Neural cell (in vitro differentiated cells): ENCODE results near the gene IQCM. TPM values are rescaled to one million over a fixed set of nuclear protein-coding genes. Genes with fewer than 3 reads are reported as not detected.

Experiments
- H2AFZ ChIP-seq: fragments of 200-600, 300-800 bp; sonication (generic), shearing (Covaris generic); 2 replicates; pipeline ENCODE4 v1.6.0; 2014; ENCODE audit warnings: low read depth, mild to moderate bottlenecking, antibody characterized with exemption, low read length, moderate library complexity
- H3F3A ChIP-seq: fragments of 200-600 bp; shearing (Covaris generic); 2 replicates; pipeline ENCODE4 v1.6.1; 2016; ENCODE audit warnings: mild to moderate bottlenecking, moderate library complexity, mixed read lengths, antibody characterized with exemption, low read length; ENCODE audit not compliant: insufficient read depth, poor library complexity, severe bottlenecking
- H3K27ac ChIP-seq: fragments of 200-600, 300-800 bp; sonication (generic), shearing (Covaris generic); 2 replicates; pipeline ENCODE4 v1.5.1; 2014; ENCODE audit warnings: mild to moderate bottlenecking, low read length, moderate library complexity
- H3K27me3 ChIP-seq: fragments of 300-800, 200-600 bp; sonication (generic), shearing (Covaris generic); 2 replicates; pipeline ENCODE4 v1.6.0; 2014; ENCODE audit warnings: mild to moderate bottlenecking, low read depth, low read length, moderate library complexity; ENCODE audit not compliant: insufficient read depth
- H3K36me3 ChIP-seq: fragments of 300-800, 200-600 bp; sonication (generic), shearing (Covaris generic); 2 replicates; pipeline ENCODE4 v1.5.1; 2014; ENCODE audit warnings: mild to moderate bottlenecking, antibody characterized with exemption, low read length, moderate library complexity; ENCODE audit not compliant: insufficient read depth
- H3K4me2 ChIP-seq: fragments of 300-800, 200-600 bp; sonication (generic), shearing (Covaris generic); 2 replicates; pipeline ENCODE4 v1.6.0; 2014; ENCODE audit warnings: mild to moderate bottlenecking, low read length
- H3K4me3 ChIP-seq: fragments of 300-800, 200-600 bp; sonication (generic), shearing (Covaris generic); 2 replicates; pipeline ENCODE4 v1.5.1; 2014; ENCODE audit warnings: mild to moderate bottlenecking, low read length, moderate library complexity
- H3K79me2 ChIP-seq: fragments of 200-600 bp; shearing (Covaris generic); replicated peaks from 2 replicates; pipeline ENCODE4 v1.6.0; 2014; ENCODE audit warnings: mild to moderate bottlenecking, low read length, moderate library complexity; ENCODE audit not compliant: insufficient read depth
- H3K9ac ChIP-seq: fragments of 300-800, 200-600 bp; sonication (generic), shearing (Covaris generic); 2 replicates; pipeline ENCODE4 v1.6.1; 2016; ENCODE audit warnings: mild to moderate bottlenecking, low read length, mixed read lengths
- H3K9me2 ChIP-seq: fragments of 200-600 bp; shearing (Covaris generic); 2 replicates; pipeline ENCODE4 v1.6.1; 2016; ENCODE audit warnings: mild to moderate bottlenecking, low read length, mixed read lengths; ENCODE audit not compliant: insufficient read depth
- H3K9me3 ChIP-seq: fragments of 200-600, 300-800 bp; sonication (generic), shearing (Covaris generic); 2 replicates; pipeline ENCODE4 v1.6.1; 2016; ENCODE audit warnings: mild to moderate bottlenecking, mixed run types, low read length, moderate library complexity, mixed read lengths
- H4K20me1 ChIP-seq: fragments of 200-600 bp; shearing (Covaris generic); 2 replicates; pipeline ENCODE4 v1.6.1; 2016; ENCODE audit warnings: mild to moderate bottlenecking, mixed run types; ENCODE audit not compliant: insufficient read depth
- EP300 ChIP-seq: fragments of 450-650 bp; conservative IDR thresholded peaks from 2 replicates; pipeline ENCODE4 v1.6.1; 2014; ENCODE audit warnings: antibody characterized with exemption, mild to moderate bottlenecking, moderate library complexity; ENCODE audit not compliant: poor library complexity, severe bottlenecking
- EZH2 ChIP-seq: fragments of 200-600, 300-800 bp; shearing (Covaris generic), sonication (generic); IDR thresholded peaks from 2 replicates; pipeline ENCODE4 v1.6.1; 2014; ENCODE audit warnings: antibody characterized with exemption, low read length, borderline replicate concordance, mild to moderate bottlenecking; ENCODE audit not compliant: insufficient read depth, poor library complexity, severe bottlenecking
- MXI1 ChIP-seq: fragments of 450-650 bp; conservative IDR thresholded peaks from 2 replicates; pipeline ENCODE4 v1.6.1; 2014; ENCODE audit warnings: antibody characterized with exemption, mild to moderate bottlenecking; ENCODE audit not compliant: poor library complexity, severe bottlenecking
- POLR2AphosphoS5 ChIP-seq: IDR thresholded peaks from 2 replicates; pipeline ENCODE4 v1.6.1; 2012
- RAD21 ChIP-seq: fragments of 450-650 bp; conservative IDR thresholded peaks from 2 replicates; pipeline ENCODE4 v1.6.1; 2014; ENCODE audit warnings: antibody characterized with exemption, mild to moderate bottlenecking, moderate library complexity
- SMC3 ChIP-seq: fragments of 450-650 bp; conservative IDR thresholded peaks from 2 replicates; pipeline ENCODE4 v1.6.1; 2014; ENCODE audit warnings: antibody characterized with exemption, mild to moderate bottlenecking, moderate library complexity; ENCODE audit not compliant: poor library complexity
- TAF1 ChIP-seq: IDR thresholded peaks from 2 replicates; pipeline ENCODE4 v1.6.1; 2012; ENCODE audit warnings: low read depth
- polyA plus RNA-seq: library from polyadenylated mRNA; depleted of rRNA; stranded (reverse); fragments of >200 nt; gene quantifications from 2 replicates; pipeline ENCODE4 v1.2.3, GENCODE V29; 2014
- TF ChIP-seq, protein P1 (sequence below): IDR thresholded peaks from 2 replicates; pipeline ENCODE4 v1.6.1; 2012; ENCODE audit warnings: borderline replicate concordance
- TF ChIP-seq, protein P2 (sequence below): fragments of 450-650 bp; IDR thresholded peaks from 2 replicates; pipeline ENCODE4 v1.5.1; 2014; ENCODE audit warnings: antibody characterized with exemption, mild to moderate bottlenecking, moderate library complexity; ENCODE audit not compliant: poor library complexity, severe bottlenecking

The IQCM gene
- polyA plus RNA-seq, 1 donor from 2014 or later, result not detected

DNA sequence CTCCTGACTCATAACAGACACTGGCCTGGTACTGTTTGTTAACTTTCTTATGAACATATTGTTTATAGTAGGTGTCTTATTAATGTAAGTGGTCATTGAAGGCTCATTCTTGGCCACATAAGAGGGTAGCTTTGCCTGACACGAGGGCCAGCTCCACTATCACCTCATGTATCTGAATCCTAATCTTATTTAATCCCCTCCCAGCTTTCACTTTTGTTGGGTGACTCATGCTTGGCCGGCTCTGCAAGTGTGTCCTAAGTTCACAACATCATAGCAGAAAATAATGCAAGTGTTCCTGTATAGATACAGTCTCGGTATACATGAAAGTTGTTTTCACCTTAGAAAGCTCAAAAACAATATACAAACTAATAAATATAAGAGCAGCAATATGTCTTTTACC lies 283.8 kb downstream of the IQCM start:
- Histone ChIP-seq H3K79me2 (no peaks in the 10 kb centered on the region), H3K27me3 (no peaks in the 10 kb centered on the region), H4K20me1 (no peaks in the 10 kb centered on the region), H3K9me3 (no peaks in the 10 kb centered on the region), H2AFZ (no peak overlapping the region), H3K4me3 (no peak overlapping the region), H3K27ac (no peak overlapping the region), H3K9me2 (no peaks in the 10 kb centered on the region), H3K4me2 (no peak overlapping the region), H3K9ac (no peak overlapping the region), H3F3A (no peaks in the 10 kb centered on the region), H3K36me3 (no peaks in the 10 kb centered on the region)
- no peak for TF ChIP-seq POLR2AphosphoS5
- TF ChIP-seq EZH2, result no peak
- TF ChIP-seq MXI1, result no peak
- no peak for TF ChIP-seq TAF1
- TF ChIP-seq EP300, result no peak
- TF ChIP-seq, protein P1, sequence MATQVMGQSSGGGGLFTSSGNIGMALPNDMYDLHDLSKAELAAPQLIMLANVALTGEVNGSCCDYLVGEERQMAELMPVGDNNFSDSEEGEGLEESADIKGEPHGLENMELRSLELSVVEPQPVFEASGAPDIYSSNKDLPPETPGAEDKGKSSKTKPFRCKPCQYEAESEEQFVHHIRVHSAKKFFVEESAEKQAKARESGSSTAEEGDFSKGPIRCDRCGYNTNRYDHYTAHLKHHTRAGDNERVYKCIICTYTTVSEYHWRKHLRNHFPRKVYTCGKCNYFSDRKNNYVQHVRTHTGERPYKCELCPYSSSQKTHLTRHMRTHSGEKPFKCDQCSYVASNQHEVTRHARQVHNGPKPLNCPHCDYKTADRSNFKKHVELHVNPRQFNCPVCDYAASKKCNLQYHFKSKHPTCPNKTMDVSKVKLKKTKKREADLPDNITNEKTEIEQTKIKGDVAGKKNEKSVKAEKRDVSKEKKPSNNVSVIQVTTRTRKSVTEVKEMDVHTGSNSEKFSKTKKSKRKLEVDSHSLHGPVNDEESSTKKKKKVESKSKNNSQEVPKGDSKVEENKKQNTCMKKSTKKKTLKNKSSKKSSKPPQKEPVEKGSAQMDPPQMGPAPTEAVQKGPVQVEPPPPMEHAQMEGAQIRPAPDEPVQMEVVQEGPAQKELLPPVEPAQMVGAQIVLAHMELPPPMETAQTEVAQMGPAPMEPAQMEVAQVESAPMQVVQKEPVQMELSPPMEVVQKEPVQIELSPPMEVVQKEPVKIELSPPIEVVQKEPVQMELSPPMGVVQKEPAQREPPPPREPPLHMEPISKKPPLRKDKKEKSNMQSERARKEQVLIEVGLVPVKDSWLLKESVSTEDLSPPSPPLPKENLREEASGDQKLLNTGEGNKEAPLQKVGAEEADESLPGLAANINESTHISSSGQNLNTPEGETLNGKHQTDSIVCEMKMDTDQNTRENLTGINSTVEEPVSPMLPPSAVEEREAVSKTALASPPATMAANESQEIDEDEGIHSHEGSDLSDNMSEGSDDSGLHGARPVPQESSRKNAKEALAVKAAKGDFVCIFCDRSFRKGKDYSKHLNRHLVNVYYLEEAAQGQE, result no peak
- TF ChIP-seq, protein P2, sequence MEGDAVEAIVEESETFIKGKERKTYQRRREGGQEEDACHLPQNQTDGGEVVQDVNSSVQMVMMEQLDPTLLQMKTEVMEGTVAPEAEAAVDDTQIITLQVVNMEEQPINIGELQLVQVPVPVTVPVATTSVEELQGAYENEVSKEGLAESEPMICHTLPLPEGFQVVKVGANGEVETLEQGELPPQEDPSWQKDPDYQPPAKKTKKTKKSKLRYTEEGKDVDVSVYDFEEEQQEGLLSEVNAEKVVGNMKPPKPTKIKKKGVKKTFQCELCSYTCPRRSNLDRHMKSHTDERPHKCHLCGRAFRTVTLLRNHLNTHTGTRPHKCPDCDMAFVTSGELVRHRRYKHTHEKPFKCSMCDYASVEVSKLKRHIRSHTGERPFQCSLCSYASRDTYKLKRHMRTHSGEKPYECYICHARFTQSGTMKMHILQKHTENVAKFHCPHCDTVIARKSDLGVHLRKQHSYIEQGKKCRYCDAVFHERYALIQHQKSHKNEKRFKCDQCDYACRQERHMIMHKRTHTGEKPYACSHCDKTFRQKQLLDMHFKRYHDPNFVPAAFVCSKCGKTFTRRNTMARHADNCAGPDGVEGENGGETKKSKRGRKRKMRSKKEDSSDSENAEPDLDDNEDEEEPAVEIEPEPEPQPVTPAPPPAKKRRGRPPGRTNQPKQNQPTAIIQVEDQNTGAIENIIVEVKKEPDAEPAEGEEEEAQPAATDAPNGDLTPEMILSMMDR, result no peak
- TF ChIP-seq RAD21, result no peak
- no peak for TF ChIP-seq SMC3

DNA sequence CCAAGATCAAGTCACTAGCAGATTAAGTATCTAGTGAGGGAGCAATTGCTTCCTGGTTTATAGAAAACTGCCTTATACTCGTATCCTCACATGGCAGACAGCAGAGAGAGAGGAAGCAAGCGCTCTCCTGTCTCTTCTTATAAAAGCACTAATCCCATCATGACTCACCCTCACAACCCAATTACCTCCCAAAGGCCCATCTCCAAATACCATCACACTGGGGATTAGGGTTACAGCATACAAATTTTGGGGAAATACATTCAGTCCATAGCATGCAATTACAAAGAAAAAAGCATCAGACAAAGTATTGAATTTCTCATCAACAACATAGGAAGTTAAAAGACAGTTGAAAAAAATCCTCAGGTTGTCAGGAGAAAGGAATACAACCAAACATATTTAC lies 292.6 kb downstream of the IQCM start:
- Histone ChIP-seq H3K27me3 (no peaks in the 10 kb centered on the region), H3K4me3 (no peak overlapping the region), H3K36me3 (no peaks in the 10 kb centered on the region), H3K9me2 (no peaks in the 10 kb centered on the region), H3F3A (no peaks in the 10 kb centered on the region), H3K4me2 (no peak overlapping the region), H3K9ac (no peak overlapping the region), H4K20me1 (no peaks in the 10 kb centered on the region), H3K27ac (no peak overlapping the region), H3K79me2 (no peaks in the 10 kb centered on the region), H3K9me3 (no peaks in the 10 kb centered on the region), H2AFZ (no peak overlapping the region)
- TF ChIP-seq TAF1, result no peak
- TF ChIP-seq, protein P1, result no peak
- no peak for TF ChIP-seq MXI1
- no peak for TF ChIP-seq EZH2
- no peak for TF ChIP-seq RAD21
- TF ChIP-seq POLR2AphosphoS5, result no peak
- TF ChIP-seq, protein P2, result no peak
- no peak for TF ChIP-seq SMC3
- TF ChIP-seq EP300, result no peak
